Suprapubic skin (tissue), 4 donors: ENCODE measurements around the gene SLC10A6. TPM values are rescaled to one million over a fixed set of nuclear protein-coding genes. Genes with fewer than 3 reads are reported as not detected.

Experiments
- DNase-seq, 2 donors: peaks; one replicate each; pipeline ENCODE4 v3.0.0-alpha.2; 2019; ENCODE audit warnings: low spot score in 2 of 2
- H3K27ac ChIP-seq: fragments of 200-600 bp; sonication (generic); one replicate; pipeline ENCODE4 v1.5.1; 2019
- H3K27me3 ChIP-seq: fragments of 200-600 bp; sonication (generic); one replicate; pipeline ENCODE4 v1.5.1; 2019
- H3K36me3 ChIP-seq: fragments of 200-600 bp; sonication (generic); one replicate; pipeline ENCODE4 v1.5.1; 2019
- H3K4me1 ChIP-seq: fragments of 200-600 bp; sonication (generic); one replicate; pipeline ENCODE4 v1.5.1; 2019
- H3K4me3 ChIP-seq: fragments of 200-600 bp; sonication (generic); one replicate; pipeline ENCODE4 v1.5.1; 2019; ENCODE audit warnings: mild to moderate bottlenecking
- H3K9me3 ChIP-seq: fragments of 200-600 bp; sonication (generic); one replicate; pipeline ENCODE4 v1.5.1; 2019
- CTCF ChIP-seq, 2 donors: fragments of 200-600 bp in 1 of 2; fragments of 450-650 bp in 1 of 2; sonication (generic) in 1 of 2; IDR thresholded peaks; one replicate each; pipeline ENCODE4 v1.5.1; 2016 to 2019; ENCODE audit warnings: antibody characterized with exemption in 2 of 2, mild to moderate bottlenecking in 1 of 2, moderate library complexity in 1 of 2
- EP300 ChIP-seq: sonication (generic); formaldehyde crosslinking; IDR thresholded peaks from one replicate; pipeline ENCODE4 v1.6.1; 2017; ENCODE audit warnings: antibody characterized with exemption
- POLR2A ChIP-seq, 2 donors: fragments of 450-650 bp; IDR thresholded peaks; one replicate each; pipeline ENCODE4 v1.6.1; 2017; ENCODE audit warnings: antibody characterized with exemption in 2 of 2, mild to moderate bottlenecking in 2 of 2, moderate library complexity in 2 of 2
- POLR2AphosphoS5 ChIP-seq, 3 donors: sonication (generic); formaldehyde crosslinking; IDR thresholded peaks; one replicate each; pipeline ENCODE4 v1.6.1; 2017; ENCODE audit warnings: antibody characterized with exemption in 3 of 3
- WGBS: methylation state at CpG from one replicate; pipeline ENCODE4 v1.1.5; 2018; 5-methylcytosine and 5-hydroxymethylcytosine counted together
- total RNA-seq, 4 donors: library from RNA; depleted of rRNA; stranded (reverse); fragments of >200 nt; gene quantifications; one replicate each; pipeline ENCODE4 v1.1.0, GENCODE V29; 2016

Gene SLC10A6
- total RNA-seq = 100 to 1,000 TPM in 2 of 4 donors, 10 to 100 TPM in 2; 60.7 to 113 (median 98.3) TPM

- no peaks in the 10 kb centered on the region for H3K27me3 ChIP-seq
- peaks cover 55% of the 10 kb centered on the region for H3K4me1 ChIP-seq
- 34% methylated on average over 11 of the region's 11 CpGs for WGBS
- H3K4me3 ChIP-seq = peak within 1 kb of the TSS; percentile 58
- no peaks in the 10 kb centered on the region for H3K9me3 ChIP-seq
- no peaks in the 10 kb centered on the region for H3K36me3 ChIP-seq
- TF ChIP-seq POLR2AphosphoS5 (IDR thresholded peaks at IDR 0.05) (peak in 2 of 3 donors; percentile 6 to 67), EP300 (no peak)
- peak within 1 kb of the TSS; percentile 89 for H3K27ac ChIP-seq
- no peak for DNase-seq
Observed at GRCh38 chr4:86848732-86849619, at the start of gene SLC10A6. Gene SLC10A6 (minus strand): TSS chr4:86849384. CDS start chr4:86849115, 269 bp downstream.

GRCh38 chr4:86898562-86898961 lies 49.4 kb upstream of the SLC10A6 start:
- Histone ChIP-seq H3K4me3 (no peak overlapping the region), H3K27me3 (no peaks in the 10 kb centered on the region), H3K27ac (no peak overlapping the region), H3K4me1 (peaks cover 12% of the 10 kb centered on the region), H3K36me3 (no peaks in the 10 kb centered on the region), H3K9me3 (no peaks in the 10 kb centered on the region)
- 97% methylated on average over 4 of the region's 4 CpGs for WGBS
- DNase-seq = no peak
- TF ChIP-seq EP300 (no peak), CTCF (IDR thresholded peaks at IDR 0.05) (no peak), POLR2A (IDR thresholded peaks at IDR 0.05) (no peak), POLR2AphosphoS5 (IDR thresholded peaks at IDR 0.05) (no peak)

GRCh38 chr4:86896596-86896995 lies 47.4 kb upstream of the SLC10A6 start:
- H3K27me3 ChIP-seq = no peaks in the 10 kb centered on the region
- no peak for DNase-seq
- H3K9me3 ChIP-seq = no peaks in the 10 kb centered on the region
- H3K4me1 ChIP-seq = peaks cover 25% of the 10 kb centered on the region
- no peak overlapping the region for H3K4me3 ChIP-seq
- H3K27ac ChIP-seq = no peak overlapping the region
- WGBS = 45% methylated on average over 4 of the region's 4 CpGs
- H3K36me3 ChIP-seq = no peaks in the 10 kb centered on the region
- TF ChIP-seq CTCF (IDR thresholded peaks at IDR 0.05) (no peak), EP300 (no peak), POLR2AphosphoS5 (IDR thresholded peaks at IDR 0.05) (no peak), POLR2A (IDR thresholded peaks at IDR 0.05) (no peak)

- H3K27me3 ChIP-seq = no peaks in the 10 kb centered on the region
- TF ChIP-seq EP300 (no peak), POLR2AphosphoS5 (IDR thresholded peaks at IDR 0.05) (no peak), POLR2A (IDR thresholded peaks at IDR 0.05) (no peak), CTCF (IDR thresholded peaks at IDR 0.05) (peak; percentile 61)
- DNase-seq = no peak
- no peak overlapping the region for H3K4me3 ChIP-seq
- H3K36me3 ChIP-seq = no peaks in the 10 kb centered on the region
- peaks cover 28% of the 10 kb centered on the region for H3K4me1 ChIP-seq
- no peaks in the 10 kb centered on the region for H3K9me3 ChIP-seq
- no peak overlapping the region for H3K27ac ChIP-seq
- WGBS = 59% methylated on average over 6 of the region's 6 CpGs
Observed at GRCh38 chr4:86895692-86896488, 46.7 kb upstream of the SLC10A6 start.

GRCh38 chr4:86894455-86894854 lies 45.3 kb upstream of the SLC10A6 start:
- DNase-seq = no peak
- no peak overlapping the region for H3K27ac ChIP-seq

More at GRCh38 chr4:86894455-86894854, 45.3 kb upstream of the SLC10A6 start:
- H3K4me1 ChIP-seq = peaks cover 28% of the 10 kb centered on the region
- no peak overlapping the region for H3K4me3 ChIP-seq
- H3K9me3 ChIP-seq = no peaks in the 10 kb centered on the region
- no peak for TF ChIP-seq POLR2AphosphoS5 (IDR thresholded peaks at IDR 0.05)
- TF ChIP-seq EP300 = no peak
- TF ChIP-seq CTCF (IDR thresholded peaks at IDR 0.05) = no peak
- TF ChIP-seq POLR2A (IDR thresholded peaks at IDR 0.05) = no peak
- H3K36me3 ChIP-seq = no peaks in the 10 kb centered on the region
- H3K27me3 ChIP-seq = no peaks in the 10 kb centered on the region
